Measurements from ENCODE around the gene CNTNAP5.

DNA sequence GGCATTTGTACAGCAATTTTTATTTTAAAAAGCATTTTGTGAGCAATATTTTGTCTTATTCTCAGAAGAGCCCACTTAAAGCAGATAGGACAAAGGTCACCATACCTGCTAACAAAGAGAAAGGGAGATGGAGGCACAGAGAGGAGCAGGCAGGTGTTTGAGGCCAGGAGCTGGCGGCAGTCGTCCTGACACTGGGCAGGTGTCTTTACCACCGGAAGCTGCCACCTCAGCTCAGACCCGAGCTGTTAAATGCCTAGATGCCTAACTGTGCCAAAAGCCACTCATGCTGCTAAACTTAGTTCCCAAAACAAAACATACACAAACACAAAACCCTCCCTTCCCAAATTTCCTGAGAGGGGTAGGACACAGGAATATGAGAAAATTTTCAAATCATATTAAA, 120.9 kb downstream of the CNTNAP5 start:
- TF ChIP-seq CTCF (IDR thresholded peaks at IDR 0.05), result no peak
- TF ChIP-seq POLR2A (IDR thresholded peaks at IDR 0.05), result no peak
